Ishikawa (cell line): ENCODE measurements around the gene NPHP4.

Experiments used
- CEBPB ChIP-seq: IDR thresholded peaks from 2 replicates; pipeline ENCODE4 v1.6.1; 2012
- CREB1 ChIP-seq: IDR thresholded peaks from 2 replicates; pipeline ENCODE4 v1.6.1; 2012; ENCODE audit warnings: low read depth
- EGR1 ChIP-seq: IDR thresholded peaks from 2 replicates; pipeline ENCODE4 v1.6.1; 2012
- EP300 ChIP-seq: IDR thresholded peaks from 2 replicates; pipeline ENCODE4 v1.6.1; 2012; ENCODE audit warnings: borderline replicate concordance
- FOXM1 ChIP-seq: IDR thresholded peaks from 2 replicates; pipeline ENCODE4 v1.6.1; 2012; ENCODE audit warnings: low read depth, borderline replicate concordance
- MAX ChIP-seq: IDR thresholded peaks from 2 replicates; pipeline ENCODE4 v1.6.1; 2012
- NFIC ChIP-seq: IDR thresholded peaks from 2 replicates; pipeline ENCODE4 v1.6.1; 2012
- RAD21 ChIP-seq: IDR thresholded peaks from 2 replicates; pipeline ENCODE4 v1.6.1; 2012; ENCODE audit warnings: low read depth
- REST ChIP-seq: IDR thresholded peaks from 2 replicates; pipeline ENCODE4 v1.6.1; 2012; ENCODE audit warnings: low read depth, mild to moderate bottlenecking
- TAF1 ChIP-seq: IDR thresholded peaks from 2 replicates; pipeline ENCODE4 v1.6.1; 2012; ENCODE audit warnings: low read depth, mild to moderate bottlenecking
- TCF12 ChIP-seq: IDR thresholded peaks from 2 replicates; pipeline ENCODE4 v1.6.1; 2012; ENCODE audit warnings: low read depth
- TEAD4 ChIP-seq: IDR thresholded peaks from 2 replicates; pipeline ENCODE4 v1.6.1; 2012
- USF1 ChIP-seq: IDR thresholded peaks from 2 replicates; pipeline ENCODE4 v1.6.1; 2012
- YY1 ChIP-seq: IDR thresholded peaks from 2 replicates; pipeline ENCODE4 v1.6.1; 2012; ENCODE audit warnings: low read depth
- ZBTB7A ChIP-seq: IDR thresholded peaks from 2 replicates; pipeline ENCODE4 v1.6.1; 2012; ENCODE audit warnings: low read depth

The NPHP4 gene

DNA sequence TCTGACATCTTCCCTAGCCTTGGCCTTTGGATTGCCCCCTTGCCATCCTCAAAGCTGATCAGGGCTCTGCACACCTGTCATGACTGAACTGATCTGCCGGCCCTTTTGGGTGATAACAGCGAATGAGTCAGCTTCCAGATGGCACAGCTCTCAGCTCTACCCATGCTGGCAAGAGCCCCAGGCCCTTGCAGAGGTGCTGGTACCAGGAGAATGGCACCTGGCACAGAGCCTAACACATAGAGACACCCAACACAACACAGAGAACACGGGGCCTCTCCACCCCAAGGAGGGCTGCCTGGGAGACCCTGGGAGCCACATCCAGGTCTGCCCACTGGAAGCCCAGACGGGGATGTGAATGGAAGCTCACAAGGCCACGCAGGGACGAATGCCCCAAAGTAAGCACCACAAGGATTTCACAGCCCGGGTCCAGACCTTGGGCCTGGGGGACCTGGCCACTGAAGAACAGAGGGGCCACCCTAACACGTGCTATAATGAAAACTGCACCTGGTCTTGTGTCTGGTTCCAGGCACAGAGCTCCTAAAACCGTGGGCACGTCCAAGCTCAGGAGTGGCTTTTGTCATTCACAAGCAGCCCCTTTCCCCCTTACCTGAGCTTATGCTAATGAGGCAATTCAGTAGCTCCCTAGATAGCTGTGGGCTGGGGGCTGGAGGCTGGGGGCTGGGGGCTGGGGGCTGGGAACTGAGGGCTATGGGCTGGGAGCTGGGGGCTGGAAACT lies 160.5 kb downstream of the NPHP4 start:
- TF ChIP-seq TEAD4 (no peak), CREB1 (no peak), NFIC (no peak), CEBPB (no peak), YY1 (no peak), MAX (no peak), USF1 (no peak), EP300 (no peak), TCF12 (no peak), FOXM1 (no peak)

DNA sequence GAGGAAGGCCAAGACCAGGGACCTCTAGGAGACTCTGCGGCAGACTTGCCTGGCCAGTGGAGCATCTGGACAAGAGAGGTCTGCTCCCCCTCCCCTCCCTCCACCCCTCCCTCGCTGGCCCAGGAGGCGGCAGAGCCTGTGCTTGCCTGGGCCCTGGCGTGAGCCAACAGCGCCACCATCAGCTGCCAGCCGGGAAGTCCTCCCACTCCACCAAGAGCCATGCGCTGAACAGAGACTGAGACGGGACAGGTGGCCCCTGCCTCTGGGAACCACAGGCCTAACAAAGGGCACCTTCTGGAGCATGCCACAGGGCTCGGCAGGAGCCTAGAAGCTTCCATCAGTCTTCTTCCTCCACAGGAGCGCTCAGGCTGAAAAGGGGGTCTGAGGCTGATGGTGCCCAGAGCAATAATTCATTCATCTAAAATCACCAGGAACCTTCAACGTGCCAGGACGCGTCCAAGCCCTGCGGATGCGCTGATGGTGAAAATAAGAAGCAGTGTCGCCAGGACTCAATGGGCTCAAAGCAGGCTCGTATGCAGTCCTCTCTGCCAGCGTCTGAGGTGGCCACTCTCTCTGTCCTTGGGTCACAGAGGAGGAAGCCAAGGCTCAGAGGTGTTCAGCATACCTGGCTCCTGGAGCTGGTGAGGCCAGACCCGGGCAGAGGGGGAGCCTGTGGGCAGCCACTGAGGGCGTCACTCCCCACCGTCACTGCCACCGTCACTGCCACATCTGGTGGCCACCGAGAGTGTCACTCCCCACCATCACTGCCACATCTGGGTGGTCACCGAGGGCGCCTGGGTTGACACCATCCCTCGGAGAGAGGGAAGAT lies 161.2 kb downstream of the NPHP4 start:
- TF ChIP-seq RAD21 (peak; percentile 85), YY1 (no peak)

- TF ChIP-seq TAF1 (no peak), CEBPB (no peak), YY1 (no peak), USF1 (no peak), EP300 (no peak), TEAD4 (no peak), ZBTB7A (no peak), EGR1 (no peak)
Measured at GRCh38 chr1:5829414-5829813, 162.8 kb downstream of the NPHP4 start.

- TF ChIP-seq TEAD4 (no peak), CEBPB (no peak)
Measured at GRCh38 chr1:5828308-5828935, 163.8 kb downstream of the NPHP4 start.

- TF ChIP-seq RAD21 (no peak), USF1 (no peak), TCF12 (no peak), FOXM1 (no peak), MAX (no peak), REST (no peak), TEAD4 (no peak), EP300 (no peak), EGR1 (no peak), NFIC (no peak), ZBTB7A (no peak), YY1 (no peak), TAF1 (no peak), CREB1 (no peak)
Measured at GRCh38 chr1:5827516-5827915, 164.7 kb downstream of the NPHP4 start.

DNA sequence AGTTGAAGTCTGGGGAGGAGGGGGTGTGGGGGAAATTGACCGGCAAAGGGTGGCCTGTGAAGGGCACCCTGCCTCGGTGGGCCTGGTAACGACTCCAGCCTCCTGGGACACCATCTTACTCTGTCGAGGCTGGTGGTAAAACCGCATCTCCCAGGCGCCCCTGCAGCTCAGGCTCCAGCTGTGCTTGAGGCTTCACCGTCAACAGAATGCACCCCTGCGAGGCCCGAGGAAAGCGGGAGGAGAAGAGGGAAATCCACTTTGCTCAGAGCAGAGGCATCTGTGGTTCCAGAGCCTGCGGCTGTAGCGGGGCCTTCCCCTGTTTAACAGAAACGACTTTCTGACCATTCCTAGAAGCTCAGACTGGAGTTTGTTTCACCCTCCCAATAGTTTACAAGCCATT lies 165.6 kb downstream of the NPHP4 start:
- no peak for TF ChIP-seq TCF12
- no peak for TF ChIP-seq MAX
- TF ChIP-seq USF1, result no peak
- TF ChIP-seq EGR1, result no peak
- TF ChIP-seq TEAD4, result no peak
- TF ChIP-seq CEBPB, result no peak
- no peak for TF ChIP-seq ZBTB7A
- TF ChIP-seq RAD21, result no peak
- TF ChIP-seq REST, result no peak
- no peak for TF ChIP-seq TAF1
- no peak for TF ChIP-seq YY1
- TF ChIP-seq CREB1, result no peak
- TF ChIP-seq EP300, result no peak
- no peak for TF ChIP-seq NFIC
- TF ChIP-seq FOXM1, result no peak
